Common myeloid progenitor, CD34-positive (primary cell): ENCODE results near the gene IL17A.

Experiments used
- CTCF ChIA-PET: fragments of 350-600 bp; sonication (Branson Sonifier 250); formaldehyde crosslinking; loops from one replicate; lab custom pipeline; 2021; ENCODE audit warnings: antibody characterized with exemption; lab: Charles Lee
- POLR2A ChIA-PET: fragments of 350-600 bp; sonication (Branson Sonifier 250); formaldehyde crosslinking; loops from one replicate; lab custom pipeline; 2021; ENCODE audit warnings: antibody characterized with exemption; lab: Charles Lee
- DNase-seq, 3 donors: peaks; one replicate each; pipeline versions ENCODE4 v3.0.0 to v3.0.0-alpha.2; 2013
- H3K27ac ChIP-seq, 2 experiments: 1 replicate in 1 of 2; 2 replicates in 1 of 2; pipeline ENCODE4 v1.7.0; 2013; ENCODE audit warnings: inconsistent platforms in 2 of 2, low read length in 2 of 2, mild to moderate bottlenecking in 2 of 2, low read depth in 1 of 2, moderate library complexity in 1 of 2; ENCODE audit not compliant: severe bottlenecking in 2 of 2, insufficient read depth in 1 of 2, poor library complexity in 1 of 2
- H3K27me3 ChIP-seq, 5 experiments: replicated peaks in 2 of 5; 1 replicate in 3 of 5; 2 replicates in 2 of 5; pipeline versions ENCODE4 v1.6.1 to v1.7.0; 2013; ENCODE audit warnings: low read length in 4 of 5, mild to moderate bottlenecking in 2 of 5, moderate library complexity in 2 of 5, inconsistent platforms in 1 of 5; ENCODE audit not compliant: insufficient read depth in 5 of 5, control insufficient read depth in 4 of 5
- H3K36me3 ChIP-seq, 4 experiments: 1 replicate in 2 of 4; 2 replicates in 2 of 4; pipeline versions ENCODE4 v1.6.1 to v1.7.0; 2013; ENCODE audit warnings: low read length in 3 of 4, control low read depth in 1 of 4, mild to moderate bottlenecking in 1 of 4; ENCODE audit not compliant: control insufficient read depth in 4 of 4, insufficient read depth in 4 of 4
- H3K4me1 ChIP-seq, 4 experiments: 1 replicate in 3 of 4; 2 replicates in 1 of 4; pipeline versions ENCODE4 v1.6.1 to v1.7.1; 2013; ENCODE audit warnings: low read length in 3 of 4, mild to moderate bottlenecking in 3 of 4, control low read depth in 1 of 4, inconsistent platforms in 1 of 4, moderate library complexity in 1 of 4; ENCODE audit not compliant: control insufficient read depth in 4 of 4, insufficient read depth in 4 of 4; ENCODE audit errors: control extremely low read depth in 1 of 4
- H3K4me3 ChIP-seq, 7 experiments: 1 replicate in 4 of 7; 2 replicates in 3 of 7; pipeline versions ENCODE4 v1.5.1 to v1.7.0; 2013; ENCODE audit warnings: mild to moderate bottlenecking in 7 of 7, low read length in 6 of 7, moderate library complexity in 6 of 7, inconsistent platforms in 2 of 7, low read depth in 2 of 7, control low read depth in 1 of 7; ENCODE audit not compliant: insufficient read depth in 4 of 7, control insufficient read depth in 1 of 7; ENCODE audit errors: extremely low read depth in 1 of 7
- H3K9me3 ChIP-seq, 5 experiments: 1 replicate in 4 of 5; 2 replicates in 1 of 5; pipeline versions ENCODE4 v1.6.1 to v1.7.1; 2013; ENCODE audit warnings: low read length in 4 of 5, mild to moderate bottlenecking in 2 of 5, inconsistent platforms in 1 of 5, low read depth in 1 of 5, moderate library complexity in 1 of 5; ENCODE audit not compliant: control insufficient read depth in 4 of 5, insufficient read depth in 2 of 5; ENCODE audit errors: control extremely low read depth in 1 of 5
- WGBS: methylation state at CpG from one replicate; pipeline ENCODE4 v1.1.5; 2013; ENCODE audit not compliant: insufficient coverage; 5-methylcytosine and 5-hydroxymethylcytosine counted together

Gene IL17A

DNA sequence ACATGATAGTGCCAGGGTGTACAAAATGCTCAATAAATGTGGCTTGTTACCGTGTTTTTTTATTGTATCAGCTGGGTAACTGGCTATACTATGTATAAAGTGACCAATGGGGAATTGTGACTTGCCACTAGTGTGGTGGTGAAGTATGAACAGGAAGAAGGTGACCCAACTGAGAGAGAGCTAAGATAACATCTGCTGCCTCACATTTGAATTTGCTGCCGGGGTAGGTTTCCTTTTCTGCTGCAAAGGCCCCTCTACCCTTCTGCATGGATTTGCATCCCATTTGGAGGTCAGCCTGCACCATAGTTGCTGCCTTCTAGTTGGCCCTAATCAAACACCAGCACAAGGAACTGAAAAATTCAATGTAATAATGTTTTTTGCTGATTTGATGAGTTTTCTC, 24.1 kb downstream of the IL17A start:
- no peaks in the 10 kb centered on the region for H3K9me3 ChIP-seq
- POLR2A ChIA-PET: no interaction called here
- 100% methylated on average over 1 of the region's 2 CpGs for WGBS
- CTCF ChIA-PET: no interaction called here
- no peaks in the 10 kb centered on the region for H3K4me1 ChIP-seq
- no peak for DNase-seq
- no peaks in the 10 kb centered on the region for H3K27me3 ChIP-seq
- no peak overlapping the region for H3K27ac ChIP-seq
- H3K4me3 ChIP-seq: no peak overlapping the region
- H3K36me3 ChIP-seq: no peaks in the 10 kb centered on the region

DNA sequence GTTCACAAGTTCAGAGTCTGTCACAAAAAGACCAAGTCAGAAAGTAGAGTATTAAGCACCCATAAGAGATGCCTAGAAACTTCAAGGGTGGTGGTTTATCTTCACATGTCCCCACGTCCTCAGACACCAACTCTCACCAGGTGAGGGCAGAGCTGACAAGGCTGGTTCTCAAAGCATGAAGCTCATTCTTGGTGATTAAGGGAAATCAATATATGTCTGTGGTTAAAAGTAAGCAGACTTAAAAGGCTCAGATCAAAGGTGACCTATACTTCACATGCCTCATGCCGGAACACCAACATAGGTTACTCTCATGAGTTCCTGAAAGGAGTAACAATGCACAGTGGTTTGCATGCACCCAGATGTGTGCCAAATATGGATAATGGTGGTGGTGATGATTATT, 27.0 kb downstream of the IL17A start:
- H3K36me3 ChIP-seq: no peaks in the 10 kb centered on the region
- POLR2A ChIA-PET: interaction anchor here (0.7 kb wide), 1 partner anchor 56 kb away, joined by 3 read pairs; no protein-coding TSS in a partner anchor
- WGBS: 100% methylated on average over 1 of the region's 2 CpGs
- H3K27me3 ChIP-seq: no peaks in the 10 kb centered on the region
- H3K4me1 ChIP-seq: peaks cover 0 to 8% (median 0%) of the 10 kb centered on the region in 4 experiments
- no peak overlapping the region for H3K27ac ChIP-seq
- DNase-seq: no peak
- CTCF ChIA-PET: interaction anchor here (0.9 to 1.1 kb wide), 2 partner anchors 12 to 84 kb away, joined by 3 read pairs; no protein-coding TSS in a partner anchor
- no peak overlapping the region for H3K4me3 ChIP-seq
- H3K9me3 ChIP-seq: no peaks in the 10 kb centered on the region

GRCh38 chr6:52215787-52216186, 29.6 kb downstream of the IL17A start:
- no peaks in the 10 kb centered on the region for H3K27me3 ChIP-seq

DNA sequence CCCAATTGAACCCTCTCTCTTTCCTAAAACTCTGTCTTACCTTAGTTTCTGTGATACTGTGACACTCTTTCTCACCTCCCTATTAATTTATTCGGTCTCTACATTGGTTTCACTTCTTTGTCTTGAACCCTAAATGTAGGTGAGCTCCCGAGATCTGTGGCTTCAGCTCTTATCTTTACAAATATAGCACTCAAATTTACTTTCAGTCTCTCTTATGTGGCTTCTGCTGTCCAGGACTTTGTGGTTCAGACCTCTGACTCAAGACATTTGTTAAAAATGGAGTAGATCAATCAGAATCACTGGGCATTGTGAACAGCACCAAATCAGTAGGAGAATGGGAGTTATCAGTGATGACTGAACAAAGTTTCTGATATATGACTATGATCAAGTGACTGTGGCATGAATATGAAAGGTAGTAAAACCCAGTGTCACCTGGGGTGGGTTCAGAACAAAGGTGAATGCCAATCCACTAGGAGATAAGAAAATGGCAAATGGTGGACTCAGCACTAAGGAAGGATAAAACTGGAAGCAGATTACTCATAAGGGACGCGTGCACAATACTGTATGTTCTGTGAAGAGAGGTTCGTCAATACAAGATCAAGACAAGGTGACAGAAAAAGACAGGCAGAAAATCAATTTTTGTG, 30.9 kb downstream of the IL17A start:
- peaks cover 4 to 17% (median 10%) of the 10 kb centered on the region in 4 experiments for H3K4me1 ChIP-seq
- no peaks in the 10 kb centered on the region for H3K9me3 ChIP-seq
- H3K27ac ChIP-seq: no peak overlapping the region
- H3K36me3 ChIP-seq: no peaks in the 10 kb centered on the region
- CTCF ChIA-PET: interaction anchor here (0.6 kb wide), 1 partner anchor 54 kb away, joined by 3 read pairs; no protein-coding TSS in a partner anchor
- peak in 1 of 3 donors; percentile 8 for DNase-seq
- POLR2A ChIA-PET: no interaction called here
- H3K4me3 ChIP-seq: no peak overlapping the region
- no peaks in the 10 kb centered on the region for H3K27me3 ChIP-seq
- WGBS: 98% methylated on average over 4 of the region's 5 CpGs

More at GRCh38 chr6:52215787-52216186, 29.6 kb downstream of the IL17A start:
- ChIA-PET CTCF (interaction anchor here (1.0 kb wide), 1 partner anchor 48 kb away, joined by 3 read pairs; no protein-coding TSS in a partner anchor), POLR2A (no interaction called here)
- no peaks in the 10 kb centered on the region for H3K9me3 ChIP-seq
- peak in 1 of 3 donors; percentile 27 for DNase-seq
- peaks cover 0 to 8% (median under 1%) of the 10 kb centered on the region in 4 experiments for H3K4me1 ChIP-seq
- no peaks in the 10 kb centered on the region for H3K36me3 ChIP-seq
- H3K4me3 ChIP-seq: no peak overlapping the region
- H3K27ac ChIP-seq: no peak overlapping the region

DNA sequence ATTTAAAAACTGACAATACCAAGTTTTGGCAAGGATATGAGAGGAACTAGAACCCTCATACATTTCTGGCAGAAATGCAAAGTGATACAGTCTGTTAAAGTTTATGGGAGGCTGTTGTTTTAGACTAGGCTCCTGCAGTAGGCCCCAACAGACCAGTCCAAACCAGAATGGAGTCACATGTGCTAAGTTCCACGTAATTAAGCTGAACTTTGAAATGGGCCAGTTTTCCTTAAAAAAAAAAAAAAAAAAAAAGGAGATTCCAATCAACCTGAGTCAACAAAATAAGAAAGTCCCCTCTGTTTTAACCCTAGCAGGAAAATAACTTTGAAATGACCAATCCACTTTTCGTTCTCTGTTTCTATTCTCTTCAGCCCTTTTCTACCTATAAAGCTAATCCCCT, 31.6 kb downstream of the IL17A start:
- H3K4me1 ChIP-seq: peaks cover 4 to 19% (median 10%) of the 10 kb centered on the region in 4 experiments
- WGBS: 100% methylated on average over 2 of the region's 2 CpGs
- ChIA-PET POLR2A (no interaction called here), CTCF (no interaction called here)
- H3K36me3 ChIP-seq: no peaks in the 10 kb centered on the region
- no peak for DNase-seq
- H3K9me3 ChIP-seq: no peaks in the 10 kb centered on the region
- H3K27me3 ChIP-seq: no peaks in the 10 kb centered on the region
- H3K4me3 ChIP-seq: no peak overlapping the region
- H3K27ac ChIP-seq: no peak overlapping the region

GRCh38 chr6:52221302-52221701, 35.1 kb downstream of the IL17A start:
- Histone ChIP-seq H3K27ac (no peak overlapping the region), H3K4me1 (peaks cover 4 to 11% (median 10%) of the 10 kb centered on the region in 4 experiments), H3K4me3 (peak overlapping the region in 1 of 7 experiments; percentile 18), H3K36me3 (no peaks in the 10 kb centered on the region), H3K27me3 (no peaks in the 10 kb centered on the region), H3K9me3 (no peaks in the 10 kb centered on the region)
- DNase-seq: peak; percentile 62 to 95 (median 92)
- WGBS: 0% methylated on average over 2 of the region's 3 CpGs
- POLR2A ChIA-PET: no interaction called here
- CTCF ChIA-PET: interaction anchor here (1.0 to 1.5 kb wide), 2 partner anchors 42 to 57 kb away, joined by 3 to 5 read pairs; no protein-coding TSS in a partner anchor

DNA sequence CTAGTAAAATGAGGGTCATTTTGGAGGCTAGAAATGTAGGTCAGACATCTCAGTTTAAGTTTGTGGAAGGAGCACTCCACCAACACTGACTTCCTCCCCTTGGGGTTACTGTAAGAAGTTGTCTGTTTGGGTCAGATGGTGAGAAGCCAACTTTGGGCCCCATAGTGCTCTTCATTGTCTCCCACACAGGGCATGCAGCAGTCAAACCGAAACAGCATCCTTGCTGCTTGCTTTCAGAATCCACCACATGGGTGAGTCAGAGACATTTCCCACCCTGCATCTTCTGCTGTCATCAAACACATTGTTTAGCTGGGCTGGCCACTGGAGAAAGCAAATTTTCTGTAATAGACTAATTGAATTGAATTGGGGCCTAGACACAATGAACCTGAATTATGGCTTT, 41.3 kb downstream of the IL17A start:
- ChIA-PET POLR2A (no interaction called here), CTCF (interaction anchor here (0.6 to 2.1 kb wide), 2 partner anchors 28 to 174 kb away, joined by 3 to 5 read pairs; no protein-coding TSS in a partner anchor)
- H3K4me3 ChIP-seq: no peak overlapping the region
- H3K4me1 ChIP-seq: no peaks in the 10 kb centered on the region
- DNase-seq: peak in 1 of 3 donors; percentile 5
- no peaks in the 10 kb centered on the region for H3K27me3 ChIP-seq
- H3K9me3 ChIP-seq: no peaks in the 10 kb centered on the region
- WGBS: no CpG with 5 or more reads among the region's 1 CpG
- H3K36me3 ChIP-seq: no peaks in the 10 kb centered on the region
- no peak overlapping the region for H3K27ac ChIP-seq
